SK-N-MC (cell line): ENCODE results near the gene ITGBL1.
A peak's percentile ranks its signal among the peaks of the same experiment; 100 is the strongest.

ENCODE experiments used
- DNase-seq: peaks from one replicate; pipeline ENCODE4 v3.0.0-alpha.2; 2011; ENCODE audit warnings: low read depth, low spot score
- H3K27ac ChIP-seq: fragments of 200-600 bp; sonication (generic); 2 replicates; pipeline ENCODE4 v1.5.1; 2016; ENCODE audit warnings: mixed run types
- H3K36me3 ChIP-seq: fragments of 200-600 bp; sonication (generic); 2 replicates; pipeline ENCODE4 v1.6.1; 2017; ENCODE audit warnings: antibody characterized with exemption, low read length, mixed read lengths; ENCODE audit not compliant: insufficient read depth
- H3K4me3 ChIP-seq: fragments of 200-600 bp; sonication (generic); 2 replicates; pipeline ENCODE4 v1.5.1; 2016
- H3K9ac ChIP-seq: fragments of 200-600 bp; sonication (generic); 2 replicates; pipeline ENCODE4 v1.8.0; 2017; ENCODE audit warnings: mixed run types, mixed read lengths; ENCODE audit not compliant: insufficient read length
- H3K9me3 ChIP-seq: fragments of 200-600 bp; sonication (generic); 2 replicates; pipeline ENCODE4 v1.6.1; 2017; ENCODE audit warnings: low read depth, mild to moderate bottlenecking, antibody characterized with exemption, low read length, moderate library complexity, mixed read lengths
- EZH2 ChIP-seq: fragments of 200-600 bp; sonication (generic); IDR thresholded peaks from one replicate; pipeline ENCODE4 v1.6.1; 2017; ENCODE audit warnings: antibody characterized with exemption
- FOXP2 ChIP-seq: optimal IDR thresholded peaks from 2 replicates; pipeline ENCODE3; 2011; ENCODE audit warnings: mild to moderate bottlenecking, moderate library complexity; ENCODE audit not compliant: insufficient read depth; ENCODE audit errors: extremely low read length, control extremely low read depth
- POLR2AphosphoS5 ChIP-seq: IDR thresholded peaks from 2 replicates; pipeline ENCODE4 v1.6.1; 2012; ENCODE audit warnings: mild to moderate bottlenecking, low read depth, low read length, borderline replicate concordance

The ITGBL1 gene

DNA sequence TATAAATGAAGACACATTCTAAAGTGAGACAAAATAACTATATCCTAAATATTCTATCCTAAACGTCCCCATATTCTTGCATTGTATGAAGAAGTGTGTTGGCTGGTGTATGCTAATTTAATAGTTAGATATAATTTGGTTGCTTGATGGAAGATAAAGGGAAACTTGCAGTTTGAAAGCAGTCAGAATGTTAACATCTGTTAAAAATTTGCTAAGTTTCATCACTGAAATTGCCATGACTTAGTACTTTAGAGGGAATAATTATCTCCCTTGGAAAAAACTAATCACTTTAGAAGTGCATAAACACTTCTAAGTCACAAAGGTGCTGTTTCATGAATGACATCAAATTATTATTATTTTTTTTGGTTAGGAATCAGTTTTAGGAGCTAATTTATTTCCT lies 61.6 kb downstream of the ITGBL1 start:
- H3K9me3 ChIP-seq, result no peaks in the 10 kb centered on the region; the same call in 1 of the 2 replicates
- no peaks in the 10 kb centered on the region for H3K36me3 ChIP-seq
- DNase-seq, result peak; percentile 6
- H3K4me3 ChIP-seq, result no peak overlapping the region
- TF ChIP-seq EZH2 (no peak), POLR2AphosphoS5 (no peak), FOXP2 (no peak)
- peak overlapping the region; percentile 45; the same call in 1 of the 2 replicates for H3K27ac ChIP-seq
- H3K9ac ChIP-seq, result no peak overlapping the region

GRCh38 chr13:101514695-101515275 lies 62.3 kb downstream of the ITGBL1 start:
- no peak overlapping the region for H3K9ac ChIP-seq
- H3K9me3 ChIP-seq, result no peaks in the 10 kb centered on the region; the same call in 1 of the 2 replicates
- peak; percentile 80 for DNase-seq
- no peaks in the 10 kb centered on the region for H3K36me3 ChIP-seq
- peak overlapping the region; percentile 45; the same call in 1 of the 2 replicates for H3K27ac ChIP-seq
- H3K4me3 ChIP-seq, result no peak overlapping the region
- TF ChIP-seq FOXP2, result no peak
- no peak for TF ChIP-seq POLR2AphosphoS5
- TF ChIP-seq EZH2, result no peak

DNA sequence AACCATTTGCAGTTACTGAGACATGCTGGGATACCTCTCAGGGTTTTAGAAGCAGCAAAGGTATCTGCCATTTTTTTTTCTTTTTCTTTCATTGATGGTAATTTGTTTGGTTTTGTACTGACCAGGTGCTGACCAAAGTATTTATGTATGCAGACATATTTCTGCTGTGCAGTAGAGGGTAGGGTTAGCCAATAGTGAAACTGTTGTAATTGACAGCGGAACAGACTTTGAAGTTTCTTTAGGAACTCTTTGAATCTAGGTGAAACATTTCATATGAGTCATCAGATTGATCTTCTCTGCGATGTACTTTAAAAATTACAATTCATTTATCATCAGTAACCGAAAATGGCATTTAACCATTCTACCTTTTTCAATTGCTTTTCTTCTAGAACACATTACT lies 63.0 kb downstream of the ITGBL1 start:
- no peak for TF ChIP-seq EZH2
- no peak for TF ChIP-seq FOXP2
- no peak for TF ChIP-seq POLR2AphosphoS5
- no peaks in the 10 kb centered on the region for H3K36me3 ChIP-seq
- H3K4me3 ChIP-seq, result no peak overlapping the region
- H3K27ac ChIP-seq, result no peak overlapping the region
- no peak overlapping the region for H3K9ac ChIP-seq
- DNase-seq, result no peak
- no peaks in the 10 kb centered on the region for H3K9me3 ChIP-seq

DNA sequence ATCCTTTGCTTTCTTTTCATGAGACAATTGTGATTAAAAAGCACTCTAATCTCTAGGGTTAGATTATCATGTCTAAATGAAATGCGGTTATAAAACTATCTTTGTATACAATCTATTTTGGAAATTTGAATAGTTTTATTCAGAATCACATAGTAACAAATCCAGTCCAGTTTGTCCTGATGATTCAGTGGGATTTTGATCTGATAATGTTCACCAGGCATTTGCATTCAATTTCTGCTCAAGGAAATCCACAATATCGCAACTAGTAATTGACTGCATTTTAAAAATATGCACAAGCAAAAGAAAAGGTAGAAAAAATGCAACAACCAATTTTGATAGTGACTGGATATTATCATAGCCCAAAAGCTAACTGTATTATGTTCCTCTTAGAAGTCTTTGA lies 63.8 kb downstream of the ITGBL1 start:
- DNase-seq, result no peak

DNA sequence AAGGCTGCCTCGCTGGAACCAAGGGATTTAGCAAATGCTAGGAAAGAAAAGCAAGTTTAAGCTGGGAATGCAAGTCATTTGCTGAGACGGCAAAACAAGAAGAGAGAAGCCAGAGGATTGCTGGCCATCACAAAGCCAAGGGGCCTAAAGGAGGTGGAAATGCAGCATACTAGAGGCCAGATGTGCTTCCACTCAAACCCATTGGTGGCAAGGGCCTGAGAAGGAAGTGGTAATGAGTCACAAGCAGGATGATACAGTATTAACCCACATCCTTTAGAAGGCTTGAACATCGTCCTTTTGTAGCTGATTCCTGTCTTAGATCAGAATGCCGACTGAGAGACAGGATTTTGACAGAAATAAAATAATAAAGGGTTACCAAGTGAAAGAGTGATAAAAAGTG lies 68.2 kb downstream of the ITGBL1 start:
- no peaks in the 10 kb centered on the region for H3K36me3 ChIP-seq

More for the DNA sequence above, 63.8 kb downstream of the ITGBL1 start:
- Histone ChIP-seq H3K4me3 (no peak overlapping the region), H3K27ac (no peak overlapping the region), H3K36me3 (no peaks in the 10 kb centered on the region), H3K9me3 (no peaks in the 10 kb centered on the region), H3K9ac (no peak overlapping the region)
- TF ChIP-seq FOXP2 (no peak), POLR2AphosphoS5 (no peak), EZH2 (no peak)

DNA sequence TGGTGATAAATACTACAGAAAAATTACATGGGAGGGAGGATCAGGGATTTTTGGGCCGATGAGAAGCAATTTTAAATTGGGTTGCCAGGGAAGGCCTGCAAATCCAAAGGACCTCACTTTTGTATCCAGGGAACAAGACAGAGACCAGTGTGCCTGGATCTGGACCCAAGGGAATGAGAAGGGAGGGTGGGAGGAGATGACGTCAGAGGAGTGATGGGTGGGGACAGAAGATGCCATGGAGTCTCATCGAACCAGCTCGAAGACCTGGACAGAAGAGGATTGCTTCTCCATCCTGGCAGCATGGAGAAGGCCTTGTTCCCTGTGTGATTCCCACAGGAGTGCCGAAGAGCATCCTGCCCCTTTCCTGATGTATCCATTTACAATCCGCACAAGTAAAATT lies 68.9 kb downstream of the ITGBL1 start:
- Histone ChIP-seq H3K27ac (no peak overlapping the region), H3K9ac (no peak overlapping the region), H3K36me3 (no peaks in the 10 kb centered on the region), H3K4me3 (no peak overlapping the region), H3K9me3 (no peaks in the 10 kb centered on the region)
- DNase-seq, result no peak
- TF ChIP-seq FOXP2, result no peak
- no peak for TF ChIP-seq POLR2AphosphoS5
- no peak for TF ChIP-seq EZH2

More for the DNA sequence above, 68.2 kb downstream of the ITGBL1 start:
- Histone ChIP-seq H3K9ac (no peak overlapping the region), H3K4me3 (no peak overlapping the region), H3K27ac (no peak overlapping the region), H3K9me3 (no peaks in the 10 kb centered on the region)
- DNase-seq, result no peak
- TF ChIP-seq POLR2AphosphoS5 (no peak), EZH2 (no peak)

- Histone ChIP-seq H3K27ac (no peak overlapping the region), H3K9me3 (no peaks in the 10 kb centered on the region), H3K4me3 (no peak overlapping the region), H3K36me3 (no peaks in the 10 kb centered on the region), H3K9ac (no peak overlapping the region)
- TF ChIP-seq POLR2AphosphoS5, result no peak
- TF ChIP-seq EZH2, result no peak
- no peak for TF ChIP-seq FOXP2
- no peak for DNase-seq
Measured at GRCh38 chr13:101522607-101523006, 70.1 kb downstream of the ITGBL1 start.

- Histone ChIP-seq H3K27ac (no peak overlapping the region), H3K36me3 (no peaks in the 10 kb centered on the region), H3K9ac (no peak overlapping the region), H3K4me3 (no peak overlapping the region), H3K9me3 (no peaks in the 10 kb centered on the region)
- no peak for TF ChIP-seq FOXP2
- TF ChIP-seq POLR2AphosphoS5, result no peak
- no peak for TF ChIP-seq EZH2
- no peak for DNase-seq
Measured at GRCh38 chr13:101523154-101524131, 71.0 kb downstream of the ITGBL1 start.
